AG09319 (cell line): ENCODE measurements around the gene RYK.

Experiments
- DNase-seq: peaks from one replicate; pipeline ENCODE4 v3.0.0-alpha.2; 2010; ENCODE audit warnings: low read depth; ENCODE audit errors: extremely low read depth
- CTCF ChIP-seq: IDR thresholded peaks from 2 replicates; pipeline ENCODE4 v1.5.1; 2011; ENCODE audit warnings: low read depth, mild to moderate bottlenecking, inconsistent platforms, low read length, moderate library complexity

RYK gene

GRCh38 chr3:134253475-134254226 lies 3.0 kb upstream of the RYK start:
- TF ChIP-seq CTCF, result no peak
- DNase-seq, result no peak

GRCh38 chr3:134252766-134253165 lies 2.1 kb upstream of the RYK start:
- TF ChIP-seq CTCF, result no peak
- no peak for DNase-seq

GRCh38 chr3:134251731-134252391 lies 1.2 kb upstream of the RYK start:
- TF ChIP-seq CTCF, result no peak
- DNase-seq, result no peak

GRCh38 chr3:134249935-134250716 lies 533 bp downstream of the RYK start:
- no peak for DNase-seq
- no peak for TF ChIP-seq CTCF

GRCh38 chr3:134249296-134249841 lies 1.3 kb downstream of the RYK start:
- no peak; the same call in 1 of the 2 replicates for TF ChIP-seq CTCF
- no peak for DNase-seq

- no peak for TF ChIP-seq CTCF
- DNase-seq, result no peak
Observed at GRCh38 chr3:134244921-134245320, 5.7 kb downstream of the RYK start.
